ENCODE results near the gene DAPK2.

DAPK2 gene

DNA sequence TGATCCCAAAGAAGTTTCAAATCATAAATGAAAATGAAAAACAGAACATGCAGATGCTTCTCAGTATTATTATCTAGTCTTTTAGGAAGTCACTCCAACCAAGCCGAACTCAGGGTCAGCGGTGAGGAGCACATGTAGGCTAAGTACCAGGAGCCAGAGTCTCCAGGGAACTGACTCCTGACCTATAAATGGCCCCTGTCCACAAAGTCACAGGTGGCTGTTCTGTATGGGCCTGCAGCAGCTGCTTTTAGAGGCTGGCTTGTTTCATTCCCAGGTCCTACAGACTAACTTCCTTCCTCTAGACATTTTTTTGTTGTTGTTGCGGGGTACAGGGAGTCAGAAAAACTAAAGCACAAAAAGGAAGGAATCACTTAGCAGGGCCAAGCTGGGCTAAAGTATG, 54.6 kb downstream of the DAPK2 start:
- DNase-seq (ENCODE audit: low read depth): no peak
- TF ChIP-seq, protein P1, sequence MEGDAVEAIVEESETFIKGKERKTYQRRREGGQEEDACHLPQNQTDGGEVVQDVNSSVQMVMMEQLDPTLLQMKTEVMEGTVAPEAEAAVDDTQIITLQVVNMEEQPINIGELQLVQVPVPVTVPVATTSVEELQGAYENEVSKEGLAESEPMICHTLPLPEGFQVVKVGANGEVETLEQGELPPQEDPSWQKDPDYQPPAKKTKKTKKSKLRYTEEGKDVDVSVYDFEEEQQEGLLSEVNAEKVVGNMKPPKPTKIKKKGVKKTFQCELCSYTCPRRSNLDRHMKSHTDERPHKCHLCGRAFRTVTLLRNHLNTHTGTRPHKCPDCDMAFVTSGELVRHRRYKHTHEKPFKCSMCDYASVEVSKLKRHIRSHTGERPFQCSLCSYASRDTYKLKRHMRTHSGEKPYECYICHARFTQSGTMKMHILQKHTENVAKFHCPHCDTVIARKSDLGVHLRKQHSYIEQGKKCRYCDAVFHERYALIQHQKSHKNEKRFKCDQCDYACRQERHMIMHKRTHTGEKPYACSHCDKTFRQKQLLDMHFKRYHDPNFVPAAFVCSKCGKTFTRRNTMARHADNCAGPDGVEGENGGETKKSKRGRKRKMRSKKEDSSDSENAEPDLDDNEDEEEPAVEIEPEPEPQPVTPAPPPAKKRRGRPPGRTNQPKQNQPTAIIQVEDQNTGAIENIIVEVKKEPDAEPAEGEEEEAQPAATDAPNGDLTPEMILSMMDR (conservative IDR thresholded peaks at IDR 0.05; ENCODE audit: low read depth, low read length): no peak
- H3K4me3 ChIP-seq (ENCODE audit: low read depth, low read length): no peak overlapping the region

DNA sequence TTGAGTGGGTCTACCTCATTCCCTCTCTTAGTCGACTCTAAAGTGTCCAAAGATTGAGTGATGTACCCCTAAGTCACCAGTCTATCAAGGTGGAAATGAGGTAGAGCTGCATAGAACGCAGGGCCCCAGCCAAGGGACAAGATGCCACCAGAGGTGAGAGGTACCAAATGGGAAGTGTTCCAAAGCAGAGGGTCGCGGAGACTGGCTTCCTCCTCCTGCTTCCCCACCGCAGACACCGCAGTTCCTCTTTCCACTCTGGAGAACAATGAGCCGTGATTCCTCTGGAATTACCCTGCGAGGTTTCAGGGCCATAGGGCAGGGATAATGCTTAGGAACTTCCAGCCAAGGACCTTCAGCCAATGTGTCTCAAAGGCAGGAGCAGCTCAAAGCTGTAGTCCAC, 55.8 kb downstream of the DAPK2 start:
- DNase-seq (ENCODE audit: low read depth): no peak
- TF ChIP-seq, protein P1 (conservative IDR thresholded peaks at IDR 0.05; ENCODE audit: low read depth, low read length): no peak
- H3K4me3 ChIP-seq (ENCODE audit: low read depth, low read length): no peak overlapping the region

DNA sequence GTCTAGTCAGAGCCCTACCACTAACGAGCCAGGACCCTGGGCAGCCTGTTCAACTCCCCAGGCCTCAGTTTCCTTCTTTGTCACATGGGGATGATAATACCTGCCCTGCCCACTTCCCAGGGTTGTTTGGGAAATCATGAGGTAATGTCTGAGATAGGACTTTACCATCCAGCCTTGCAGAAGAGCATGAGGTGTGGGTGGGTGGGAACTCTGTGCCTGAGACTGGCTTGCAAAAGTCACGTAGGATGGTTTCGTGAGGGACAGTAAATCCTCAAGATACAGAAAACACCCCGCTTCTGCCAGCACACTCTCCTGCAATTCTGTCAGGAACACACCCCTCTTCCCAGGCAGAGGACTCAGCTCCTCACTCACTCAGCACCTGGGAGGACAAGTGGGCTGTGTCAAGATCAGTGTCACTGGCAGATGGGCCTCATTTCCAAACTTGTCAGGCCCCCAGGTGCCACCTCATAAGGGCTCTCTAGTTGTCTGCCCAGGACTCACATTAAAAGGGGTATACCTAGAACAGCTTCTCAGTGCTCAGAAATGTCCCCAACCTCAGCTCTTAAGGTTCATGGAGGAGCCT, 58.4 kb downstream of the DAPK2 start:
- TF ChIP-seq, protein P1 (conservative IDR thresholded peaks at IDR 0.05; ENCODE audit: low read depth, low read length): no peak
- DNase-seq (ENCODE audit: low read depth): no peak
- no peak overlapping the region for H3K4me3 ChIP-seq (ENCODE audit: low read depth, low read length)

DNA sequence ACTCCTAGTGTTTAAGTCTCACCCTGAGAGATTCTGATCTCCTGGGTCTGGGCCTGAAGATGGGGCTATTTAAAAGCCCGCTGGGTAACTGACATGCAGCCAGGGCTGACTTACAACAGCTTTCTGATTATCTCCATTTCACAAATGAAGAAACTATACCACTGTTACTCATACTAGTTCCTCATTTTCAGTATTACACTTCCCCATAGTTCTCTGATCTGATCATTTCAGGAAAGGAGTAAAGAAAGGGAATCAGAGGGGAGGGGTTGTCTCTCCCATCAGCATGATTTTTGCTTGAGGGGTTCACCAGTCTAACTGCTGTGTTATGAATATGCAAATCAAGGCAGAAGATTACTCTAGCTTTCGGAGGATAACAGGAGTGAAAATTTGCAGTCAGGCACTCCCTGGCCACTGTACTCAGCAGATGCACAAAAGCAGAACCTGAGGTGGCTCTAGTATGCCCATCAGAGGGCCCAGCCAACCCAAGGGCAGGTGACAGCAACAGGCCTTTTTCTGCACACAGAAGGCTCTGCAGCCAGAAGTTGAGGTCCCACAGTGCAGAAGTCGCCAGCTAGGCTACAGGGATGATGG, 59.4 kb downstream of the DAPK2 start:
- TF ChIP-seq, protein P1 (conservative IDR thresholded peaks at IDR 0.05; ENCODE audit: low read depth, low read length): no peak
- no peak overlapping the region for H3K4me3 ChIP-seq (ENCODE audit: low read depth, low read length)
- no peak for DNase-seq (ENCODE audit: low read depth)

DNA sequence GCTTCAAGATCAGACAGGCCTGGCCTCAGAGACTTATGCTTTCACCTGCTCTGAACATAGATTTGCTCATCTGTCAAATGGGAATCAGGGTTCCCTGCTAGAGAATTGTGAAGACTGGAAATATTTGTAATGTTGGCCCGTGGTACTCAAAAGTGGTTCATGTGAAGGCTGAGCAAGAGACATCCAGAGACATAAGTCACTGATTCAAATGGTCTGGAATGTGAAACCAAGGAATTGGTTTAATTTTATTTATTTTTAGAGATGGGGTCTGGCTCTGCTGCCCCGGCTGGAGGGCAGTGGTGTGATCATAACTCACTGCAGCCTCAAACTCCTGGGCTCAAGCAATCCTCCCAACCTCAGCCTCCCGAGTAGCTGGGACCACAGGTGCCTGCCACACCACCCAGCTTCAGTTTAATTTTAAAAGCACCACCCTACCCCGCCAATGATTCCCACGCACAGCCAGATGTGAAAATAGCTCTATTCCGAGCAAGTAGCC, 60.1 kb downstream of the DAPK2 start:
- H3K4me3 ChIP-seq (ENCODE audit: low read depth, low read length): no peak overlapping the region
- no peak for DNase-seq (ENCODE audit: low read depth)
- TF ChIP-seq, protein P1 (conservative IDR thresholded peaks at IDR 0.05; ENCODE audit: low read depth, low read length): no peak

DNA sequence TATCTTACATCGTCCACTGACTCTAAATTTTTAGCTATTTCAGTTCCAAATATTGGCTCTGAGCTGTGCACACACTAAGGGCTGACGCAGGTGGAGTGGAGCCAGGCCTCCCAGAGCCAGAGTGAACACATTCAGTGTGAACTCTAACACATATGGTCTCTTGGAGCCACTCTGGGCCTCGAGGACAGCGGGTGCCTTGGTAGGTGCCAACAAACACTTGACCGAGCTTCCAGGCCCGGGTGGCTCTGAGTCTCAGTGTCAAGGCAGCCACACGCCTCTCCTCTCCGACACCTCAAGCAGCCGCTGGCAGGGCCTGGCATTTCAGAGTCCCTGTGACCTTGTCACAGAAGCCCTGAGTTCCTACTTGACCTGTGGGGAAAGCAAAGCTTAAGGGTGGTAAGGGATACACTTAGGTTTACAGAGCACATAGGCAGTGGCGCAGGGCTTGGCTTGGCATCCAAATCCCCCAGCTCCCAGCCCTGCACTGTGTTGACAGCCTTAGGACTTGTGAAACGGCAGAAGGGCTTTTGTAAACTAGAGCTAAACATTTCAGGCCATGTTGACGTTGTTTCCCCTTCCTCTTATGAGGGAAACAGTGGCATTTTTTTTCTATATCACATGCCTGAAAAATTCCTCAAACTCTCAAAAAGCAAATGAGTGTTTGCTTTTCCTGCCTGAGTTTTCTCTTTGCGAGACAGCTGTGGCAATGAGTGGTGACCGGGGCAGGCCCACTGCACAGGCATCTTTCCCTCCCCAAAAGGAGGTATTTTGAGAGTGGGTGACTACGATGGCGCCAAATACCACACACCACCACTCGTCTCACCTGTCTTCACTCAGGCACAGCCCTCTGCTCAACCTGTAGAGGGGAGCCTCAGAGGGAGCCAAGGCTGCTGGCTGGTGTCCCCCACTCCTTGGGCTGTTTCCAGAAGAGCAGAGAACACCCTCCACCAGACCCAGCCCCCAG, 60.8 kb downstream of the DAPK2 start:
- H3K4me3 ChIP-seq (ENCODE audit: low read depth, low read length): no peak overlapping the region
- DNase-seq (ENCODE audit: low read depth): peak; percentile 23
- TF ChIP-seq, protein P1 (conservative IDR thresholded peaks at IDR 0.05; ENCODE audit: low read depth, low read length): no peak
